GM12873 (cell line): ENCODE measurements around the gene TBKBP1.

Experiments
- CTCF ChIP-seq: IDR thresholded peaks from 2 replicates; pipeline ENCODE4 v1.5.1; 2012; ENCODE audit warnings: low read depth, mild to moderate bottlenecking, moderate library complexity, low read length, control low read depth; ENCODE audit not compliant: insufficient read depth; ENCODE audit errors: missing control alignments

Gene TBKBP1

GRCh38 chr17:47690121-47690520 lies 3.8 kb upstream of the TBKBP1 start:
- no peak for TF ChIP-seq CTCF

GRCh38 chr17:47692137-47692894 lies 1.6 kb upstream of the TBKBP1 start:
- TF ChIP-seq CTCF, result no peak

GRCh38 chr17:47692895-47693730 lies 848 bp upstream of the TBKBP1 start:
- TF ChIP-seq CTCF, result no peak

GRCh38 chr17:47694581-47695428 lies 844 bp downstream of the TBKBP1 start:
- TF ChIP-seq CTCF, result no peak

- TF ChIP-seq CTCF, result no peak
These were observed 1.7 kb downstream of the TBKBP1 start for GRCh38 chr17:47695429-47696376.

GRCh38 chr17:47696717-47697642 lies 3.0 kb downstream of the TBKBP1 start:
- no peak for TF ChIP-seq CTCF
